OCI-LY1 (cell line): ENCODE measurements around the gene AVPI1.

ENCODE experiments used
- H2AFZ ChIP-seq: fragments of 200-600 bp; sonication (generic), shearing (Covaris generic); 2 replicates; pipeline ENCODE4 v1.6.0; 2014; ENCODE audit warnings: antibody characterized with exemption, mild to moderate bottlenecking, low read length
- H3F3A ChIP-seq: fragments of 200-600 bp; sonication (generic), shearing (Covaris generic); 2 replicates; pipeline ENCODE4 v1.6.0; 2014; ENCODE audit warnings: mild to moderate bottlenecking, antibody characterized with exemption, low read length, moderate library complexity; ENCODE audit not compliant: insufficient read depth
- H3K27ac ChIP-seq: fragments of 200-600 bp; sonication (generic); 2 replicates; pipeline ENCODE4 v1.5.1; 2014; ENCODE audit warnings: low read length, mixed run types, mild to moderate bottlenecking, low read depth; ENCODE audit not compliant: poor library complexity, severe bottlenecking
- H3K27me3 ChIP-seq: fragments of 200-600 bp; sonication (generic); 2 replicates; pipeline ENCODE4 v1.6.0; 2014; ENCODE audit warnings: antibody characterized with exemption, mild to moderate bottlenecking, low read length, moderate library complexity; ENCODE audit not compliant: insufficient read depth
- H3K36me3 ChIP-seq: fragments of 200-600 bp; sonication (generic); 2 replicates; pipeline ENCODE4 v1.6.1; 2014; ENCODE audit warnings: mild to moderate bottlenecking, antibody characterized with exemption, low read length, moderate library complexity, mixed read lengths; ENCODE audit not compliant: insufficient read depth
- H3K4me1 ChIP-seq: fragments of 200-600 bp; sonication (generic); 2 replicates; pipeline ENCODE4 v1.5.1; 2014; ENCODE audit warnings: mild to moderate bottlenecking, low read length, moderate library complexity; ENCODE audit not compliant: insufficient read depth, severe bottlenecking
- H3K4me2 ChIP-seq: fragments of 200-600 bp; sonication (generic), shearing (Covaris generic); 2 replicates; pipeline ENCODE4 v1.6.1; 2014; ENCODE audit warnings: low read length
- H3K4me3 ChIP-seq: fragments of 200-600 bp; sonication (generic); 2 replicates; pipeline ENCODE4 v1.5.1; 2014; ENCODE audit warnings: low read length, low read depth, mild to moderate bottlenecking, mixed read lengths; ENCODE audit not compliant: poor library complexity, severe bottlenecking
- H3K79me2 ChIP-seq: fragments of 200-600 bp; shearing (Covaris generic); 2 replicates; pipeline ENCODE4 v1.6.1; 2016; ENCODE audit warnings: mixed run types, low read length, mixed read lengths; ENCODE audit not compliant: insufficient read depth
- H3K9ac ChIP-seq: fragments of 200-600 bp; sonication (generic), shearing (Covaris generic); 2 replicates; pipeline ENCODE4 v1.6.1; 2014; ENCODE audit warnings: mild to moderate bottlenecking, low read length, mixed read lengths
- H3K9me2 ChIP-seq: fragments of 200-600 bp; sonication (generic), shearing (Covaris generic); 2 replicates; pipeline ENCODE4 v1.6.1; 2014; ENCODE audit warnings: low read depth, mild to moderate bottlenecking, low read length, mixed read lengths
- H3K9me3 ChIP-seq: fragments of 200-600 bp; shearing (Covaris generic); 2 replicates; pipeline ENCODE4 v1.6.1; 2014; ENCODE audit warnings: low read length, mixed read lengths
- H4K20me1 ChIP-seq: fragments of 200-600 bp; sonication (generic), shearing (Covaris generic); 2 replicates; pipeline ENCODE4 v1.6.0; 2016; ENCODE audit warnings: mild to moderate bottlenecking, low read length; ENCODE audit not compliant: insufficient read depth
- CTCF ChIP-seq: fragments of 200-600 bp; sonication (generic), shearing (Covaris generic); IDR thresholded peaks from 2 replicates; pipeline ENCODE4 v1.5.1; 2017; ENCODE audit warnings: mild to moderate bottlenecking, antibody characterized with exemption, low read length, moderate library complexity, mixed read lengths
- EZH2 ChIP-seq: fragments of 200-600 bp; sonication (generic), shearing (Covaris generic); IDR thresholded peaks from 2 replicates; pipeline ENCODE4 v1.8.0; 2017; ENCODE audit warnings: borderline replicate concordance, mixed run types, mild to moderate bottlenecking, antibody characterized with exemption, low read length, moderate library complexity, mixed read lengths

AVPI1 gene

GRCh38 chr10:97627731-97628130 lies 59.3 kb downstream of the AVPI1 start:
- TF ChIP-seq EZH2, result no peak
- no peak for TF ChIP-seq CTCF
- Histone ChIP-seq H3K36me3 (no peaks in the 10 kb centered on the region), H2AFZ (no peak overlapping the region)

More at GRCh38 chr10:97627731-97628130, 59.3 kb downstream of the AVPI1 start:
- no peaks in the 10 kb centered on the region for H3K27me3 ChIP-seq
- no peak overlapping the region for H3K4me2 ChIP-seq
- no peaks in the 10 kb centered on the region for H3K79me2 ChIP-seq
- H3K4me3 ChIP-seq, result no peak overlapping the region
- H3K27ac ChIP-seq, result no peak overlapping the region
- no peaks in the 10 kb centered on the region for H3F3A ChIP-seq
- H3K9me3 ChIP-seq, result no peaks in the 10 kb centered on the region
- no peaks in the 10 kb centered on the region for H3K9me2 ChIP-seq
- H4K20me1 ChIP-seq, result no peaks in the 10 kb centered on the region
- peaks cover 2% of the 10 kb centered on the region for H3K4me1 ChIP-seq
- H3K9ac ChIP-seq, result no peak overlapping the region
